Measurements from ENCODE around the gene ADAM10.

GRCh38 chr15:58710701-58711100, 38.8 kb downstream of the ADAM10 start:
- no peak for TF ChIP-seq POLR2AphosphoS5 (IDR thresholded peaks at IDR 0.05)
- no peak for TF ChIP-seq CTCF (IDR thresholded peaks at IDR 0.05)
- TF ChIP-seq POLR2A (IDR thresholded peaks at IDR 0.05): no peak

Data from breast epithelium (tissue), 3 donors.